PC-3 (cell line): ENCODE results near the gene P2RY8. TPM values are rescaled to one million over a fixed set of nuclear protein-coding genes. Genes with fewer than 3 reads are reported as not detected.
A peak's percentile ranks its signal among the peaks of the same experiment; 100 is the strongest.

Source experiments
- ATAC-seq: fragments of 200-7000 bp; cut with Tn5 transposase; 2 replicates; pipeline ENCODE4 v1.9.1; 2020; ENCODE audit warnings: mild to moderate bottlenecking, moderate library complexity
- BruUV-seq: library from RNA; stranded (reverse); fragments of 400-500 nt; replicated peaks from 2 replicates; lab custom pipeline; 2021; lab: Mats Ljungman, UMichigan
- CTCF ChIA-PET: fragments of 300-600 bp; sonication (Branson Sonifier 250); formaldehyde crosslinking; loops from one replicate; lab custom pipeline; 2022; ENCODE audit warnings: antibody characterized with exemption; lab: Charles Lee
- POLR2A ChIA-PET: fragments of 300-600 bp; sonication (Branson Sonifier 250); formaldehyde crosslinking; loops from one replicate; lab custom pipeline; 2022; ENCODE audit warnings: antibody characterized with exemption; ENCODE audit not compliant: unreplicated experiment; lab: Charles Lee
- DNase-seq: peaks from one replicate; pipeline ENCODE4 v3.0.0-alpha.2; 2015
- H2AFZ ChIP-seq: fragments of 300-600 bp; sonication (generic); 2 replicates; pipeline ENCODE4 v1.6.0; 2016; ENCODE audit warnings: antibody characterized with exemption, low read length
- H3F3A ChIP-seq: fragments of 300-600 bp; sonication (generic); one replicate; pipeline ENCODE4 v1.6.0; 2017; ENCODE audit warnings: antibody characterized with exemption, low read length, control low read depth, mild to moderate bottlenecking; ENCODE audit not compliant: unreplicated experiment
- H3K27ac ChIP-seq: fragments of 300-600 bp; sonication (generic); 2 replicates; pipeline ENCODE4 v1.5.1; 2016; ENCODE audit warnings: mild to moderate bottlenecking, low read length
- H3K27me3 ChIP-seq: fragments of 300-600 bp; sonication (generic); 2 replicates; pipeline ENCODE4 v1.6.1; 2016; ENCODE audit warnings: low read length, mixed read lengths
- H3K36me3 ChIP-seq: fragments of 300-600 bp; sonication (generic); 2 replicates; pipeline ENCODE4 v1.6.1; 2016; ENCODE audit warnings: low read depth, mixed run types, low read length, mixed read lengths
- H3K4me1 ChIP-seq: fragments of 300-600 bp; sonication (generic); 2 replicates; pipeline ENCODE4 v1.5.1; 2016; ENCODE audit warnings: low read length; ENCODE audit not compliant: insufficient read depth
- H3K4me2 ChIP-seq: fragments of 300-600 bp; sonication (generic); 2 replicates; pipeline ENCODE4 v1.6.0; 2016; ENCODE audit warnings: low read length
- H3K4me3 ChIP-seq: fragments of 300-600 bp; sonication (generic); 2 replicates; pipeline ENCODE4 v1.5.1; 2016; ENCODE audit warnings: mild to moderate bottlenecking, low read length, mixed read lengths
- H3K79me2 ChIP-seq: fragments of 300-600 bp; sonication (generic); 2 replicates; pipeline ENCODE4 v1.6.1; 2017; ENCODE audit warnings: low read length, mixed read lengths
- H3K9ac ChIP-seq: fragments of 300-600 bp; sonication (generic); 2 replicates; pipeline ENCODE4 v1.6.0; 2016; ENCODE audit warnings: mild to moderate bottlenecking, low read length
- H3K9me2 ChIP-seq: fragments of 300-600 bp; sonication (generic); replicated peaks from 2 replicates; pipeline ENCODE4 v1.6.1; 2016; ENCODE audit warnings: mixed run types, low read length, mixed read lengths
- H3K9me3 ChIP-seq: fragments of 300-600 bp; sonication (generic); 2 replicates; pipeline ENCODE4 v1.6.1; 2016; ENCODE audit warnings: low read length, mixed read lengths
- H4K20me1 ChIP-seq: fragments of 300-600 bp; sonication (generic); 2 replicates; pipeline ENCODE4 v1.6.1; 2016; ENCODE audit warnings: low read length, mixed read lengths
- EZH2 ChIP-seq: fragments of 300-600 bp; sonication (generic); IDR thresholded peaks from one replicate; pipeline ENCODE4 v1.6.1; 2017; ENCODE audit warnings: antibody characterized with exemption, mild to moderate bottlenecking, low read length; ENCODE audit not compliant: unreplicated experiment
- EZH2phosphoT487 ChIP-seq: fragments of 300-600 bp; sonication (generic); IDR thresholded peaks from 2 replicates; pipeline ENCODE4 v1.6.1; 2018; ENCODE audit warnings: mild to moderate bottlenecking, antibody characterized with exemption, low read length, borderline replicate concordance
- intact Hi-C: fragments of 100-400 bp; cut with micrococcal nuclease; formaldehyde crosslinking; loops from 2 replicates; pipeline ENCODE4 v1.9.0; 2023
- total RNA-seq: library from RNA; depleted of rRNA; stranded (reverse); fragments of >200 nt; gene quantifications from 2 replicates; pipeline ENCODE4 v1.2.3, GENCODE V29; 2014
- TF ChIP-seq, protein P1 (sequence below): fragments of 300-600 bp; sonication (generic); conservative IDR thresholded peaks from 2 replicates; pipeline ENCODE4 v1.5.1; 2017; ENCODE audit warnings: antibody characterized with exemption, low read depth, mild to moderate bottlenecking, low read length

The P2RY8 gene
- total RNA-seq, 1 experiment from 2014 or later: not detected

DNA sequence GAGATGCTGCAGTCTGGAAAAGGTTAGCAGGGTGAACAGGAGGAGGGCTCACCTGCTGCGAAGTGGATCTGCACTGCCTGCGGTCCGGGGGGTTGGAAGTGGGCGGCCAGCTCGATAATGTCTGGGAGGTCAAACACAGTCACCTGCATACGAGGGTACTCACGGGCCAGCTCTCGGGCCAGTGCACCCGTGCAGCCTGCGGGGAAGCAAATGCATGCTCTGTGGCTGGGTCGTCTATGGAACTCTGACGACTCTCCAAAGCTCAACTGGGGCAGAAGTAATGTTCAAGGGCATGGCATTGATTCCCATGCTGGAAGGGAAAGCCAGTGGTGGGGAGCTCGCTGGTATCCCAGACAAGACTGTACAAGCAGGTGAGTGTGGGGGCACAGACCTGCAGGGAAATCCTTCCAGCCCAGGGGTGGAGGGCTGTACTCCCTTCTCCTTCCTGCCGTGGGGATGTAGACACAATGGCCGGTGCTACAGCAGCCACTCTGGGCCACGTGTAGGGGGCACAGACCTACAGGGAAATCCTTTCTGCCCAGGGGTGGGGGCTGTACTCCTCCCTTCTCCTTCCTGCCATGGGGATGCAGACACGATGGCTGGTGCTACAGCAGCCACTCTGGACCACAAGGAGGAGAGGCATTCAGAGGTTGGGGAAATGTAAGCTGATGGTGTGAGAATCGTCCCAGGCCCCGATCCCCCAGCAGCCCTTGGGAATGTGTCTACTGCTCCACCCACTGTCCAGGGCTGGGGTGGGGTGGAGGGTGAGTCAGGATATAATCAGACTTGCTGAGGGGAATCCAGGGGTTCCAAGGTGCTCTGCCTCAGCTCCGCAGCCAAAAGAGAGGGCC lies 118.8 kb downstream of the P2RY8 start:
- POLR2A ChIA-PET: no interaction called here
- Histone ChIP-seq H3K4me2 (peak overlapping the region; percentile 75), H3K27ac (peak overlapping the region; percentile 50), H4K20me1 (no peaks in the 10 kb centered on the region), H3K27me3 (no peaks in the 10 kb centered on the region), H3K9ac (peak overlapping the region; percentile 12; the same call in 1 of the 2 replicates), H3K79me2 (no peaks in the 10 kb centered on the region), H3K4me1 (peaks cover 8% of the 10 kb centered on the region; the same call in 1 of the 2 replicates), H3K9me3 (no peaks in the 10 kb centered on the region), H3K36me3 (peaks cover 8% of the 10 kb centered on the region; the same call in 1 of the 2 replicates), H3K4me3 (peak overlapping the region; percentile 50), H2AFZ (peak overlapping the region; percentile 43; the same call in 1 of the 2 replicates), H3F3A (no peaks in the 10 kb centered on the region), H3K9me2 (no peaks in the 10 kb centered on the region)
- TF ChIP-seq EZH2phosphoT487 (no peak), EZH2 (no peak)
- TF ChIP-seq, protein P1, sequence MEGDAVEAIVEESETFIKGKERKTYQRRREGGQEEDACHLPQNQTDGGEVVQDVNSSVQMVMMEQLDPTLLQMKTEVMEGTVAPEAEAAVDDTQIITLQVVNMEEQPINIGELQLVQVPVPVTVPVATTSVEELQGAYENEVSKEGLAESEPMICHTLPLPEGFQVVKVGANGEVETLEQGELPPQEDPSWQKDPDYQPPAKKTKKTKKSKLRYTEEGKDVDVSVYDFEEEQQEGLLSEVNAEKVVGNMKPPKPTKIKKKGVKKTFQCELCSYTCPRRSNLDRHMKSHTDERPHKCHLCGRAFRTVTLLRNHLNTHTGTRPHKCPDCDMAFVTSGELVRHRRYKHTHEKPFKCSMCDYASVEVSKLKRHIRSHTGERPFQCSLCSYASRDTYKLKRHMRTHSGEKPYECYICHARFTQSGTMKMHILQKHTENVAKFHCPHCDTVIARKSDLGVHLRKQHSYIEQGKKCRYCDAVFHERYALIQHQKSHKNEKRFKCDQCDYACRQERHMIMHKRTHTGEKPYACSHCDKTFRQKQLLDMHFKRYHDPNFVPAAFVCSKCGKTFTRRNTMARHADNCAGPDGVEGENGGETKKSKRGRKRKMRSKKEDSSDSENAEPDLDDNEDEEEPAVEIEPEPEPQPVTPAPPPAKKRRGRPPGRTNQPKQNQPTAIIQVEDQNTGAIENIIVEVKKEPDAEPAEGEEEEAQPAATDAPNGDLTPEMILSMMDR: no peak
- ATAC-seq: peak; percentile 63
- peak; percentile 59 for DNase-seq
- BruUV-seq: no TSS peak
- intact Hi-C loops: no loop called here
- CTCF ChIA-PET: no interaction called here

DNA sequence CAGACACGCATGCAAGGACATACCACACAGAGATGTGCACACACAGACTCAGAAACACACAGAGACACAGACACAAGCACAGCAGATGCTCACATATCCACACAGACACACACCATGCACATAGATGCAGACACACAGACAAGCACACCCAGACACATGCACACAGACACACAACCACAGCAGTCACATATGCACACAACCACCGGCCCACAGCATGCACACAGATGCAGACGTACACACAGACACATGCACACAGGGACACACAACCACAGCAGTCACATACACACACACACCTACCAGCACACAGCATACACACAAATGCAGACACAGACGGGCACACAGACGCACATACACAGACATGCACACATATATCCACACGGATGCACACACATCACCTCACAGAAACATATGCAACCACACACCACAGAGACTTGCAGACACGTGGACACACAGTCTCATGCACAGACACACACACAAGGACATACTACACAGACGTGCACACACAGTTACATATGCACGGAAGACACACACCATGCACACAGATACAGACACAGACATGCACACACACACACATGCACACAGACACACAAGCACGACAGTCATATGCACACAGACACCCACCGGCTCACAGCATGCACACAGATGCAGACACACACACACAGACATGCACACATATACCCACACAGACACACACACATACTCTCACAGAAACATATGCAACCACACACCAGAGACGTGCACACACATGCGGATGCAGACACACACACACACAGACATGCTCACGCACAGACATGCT lies 119.8 kb downstream of the P2RY8 start:
- Histone ChIP-seq H3K9me2 (no peaks in the 10 kb centered on the region), H3K27me3 (no peaks in the 10 kb centered on the region), H3K4me3 (no peak overlapping the region), H3F3A (no peaks in the 10 kb centered on the region), H3K27ac (no peak overlapping the region), H3K9ac (no peak overlapping the region), H3K36me3 (peaks cover 8% of the 10 kb centered on the region; the same call in 1 of the 2 replicates), H3K4me1 (peaks cover 8% of the 10 kb centered on the region; the same call in 1 of the 2 replicates), H3K4me2 (no peak overlapping the region), H3K79me2 (no peaks in the 10 kb centered on the region), H2AFZ (no peak overlapping the region), H3K9me3 (no peaks in the 10 kb centered on the region), H4K20me1 (no peaks in the 10 kb centered on the region)
- ATAC-seq (no peak), DNase-seq (no peak)
- TF ChIP-seq EZH2phosphoT487 (no peak), EZH2 (no peak)
- TF ChIP-seq, protein P1: no peak
- CTCF ChIA-PET: no interaction called here
- POLR2A ChIA-PET: no interaction called here
- BruUV-seq: no TSS peak
- intact Hi-C loops: no loop called here
